ENCODE data around the gene FBP1.
"Not testable (repeated sequence)": the region's sequence is repeated elsewhere in the genome, so short reads cannot be mapped to it uniquely, and the experiment has no call there.

FBP1 gene

GRCh38 chr9:94600258-94600657, 39.1 kb downstream of the FBP1 start:
- no peak for TF ChIP-seq CTCF (IDR thresholded peaks at IDR 0.05; ENCODE audit: poor library complexity, severe bottlenecking)
- ATAC-seq (ENCODE audit: low read depth) = no peak
- Histone ChIP-seq H3K36me3 (ENCODE audit: low read depth) (no peaks in the 10 kb centered on the region), H3K4me1 (ENCODE audit: insufficient read depth, poor library complexity, severe bottlenecking) (no peaks in the 10 kb centered on the region), H3K27ac (ENCODE audit: poor library complexity, severe bottlenecking) (no peak overlapping the region), H3K9me3 (ENCODE audit: severe bottlenecking) (no peaks in the 10 kb centered on the region), H3K4me3 (ENCODE audit: severe bottlenecking) (no peak overlapping the region), H3K27me3 (ENCODE audit: insufficient read depth, poor library complexity, severe bottlenecking) (no peaks in the 10 kb centered on the region)
- DNase-seq (ENCODE audit: low spot score) = no peak

- ATAC-seq (ENCODE audit: low read depth) = no peak; the same call in 2 of the 3 replicates
These were observed 40.2 kb downstream of the FBP1 start for GRCh38 chr9:94599102-94599501.

GRCh38 chr9:94593459-94594345, 45.6 kb downstream of the FBP1 start, which contains the start of gene FBP2:
Gene FBP2, minus strand, starts transcription at chr9:94593824. Its CDS starts 98 bp downstream, at chr9:94593726.
- no peaks in the 10 kb centered on the region for H3K4me1 ChIP-seq (ENCODE audit: insufficient read depth, poor library complexity, severe bottlenecking)
- ATAC-seq (ENCODE audit: low read depth) (no peak), DNase-seq (ENCODE audit: low spot score) (no peak)
- no peak within 1 kb of the TSS for H3K27ac ChIP-seq (ENCODE audit: poor library complexity, severe bottlenecking)
- TF ChIP-seq CTCF (IDR thresholded peaks at IDR 0.05; ENCODE audit: poor library complexity, severe bottlenecking) = no peak
- H3K36me3 ChIP-seq (ENCODE audit: low read depth) = no peaks in the 10 kb centered on the region
- H3K27me3 ChIP-seq (ENCODE audit: insufficient read depth, poor library complexity, severe bottlenecking) = no peaks in the 10 kb centered on the region
- no peaks in the 10 kb centered on the region for H3K9me3 ChIP-seq (ENCODE audit: severe bottlenecking)
- H3K4me3 ChIP-seq (ENCODE audit: severe bottlenecking) = no peak within 1 kb of the TSS

More at GRCh38 chr9:94599102-94599501, 40.2 kb downstream of the FBP1 start:
- Histone ChIP-seq H3K4me1 (ENCODE audit: insufficient read depth, poor library complexity, severe bottlenecking) (no peaks in the 10 kb centered on the region), H3K27ac (ENCODE audit: poor library complexity, severe bottlenecking) (no peak overlapping the region), H3K27me3 (ENCODE audit: insufficient read depth, poor library complexity, severe bottlenecking) (no peaks in the 10 kb centered on the region), H3K9me3 (ENCODE audit: severe bottlenecking) (no peaks in the 10 kb centered on the region), H3K36me3 (ENCODE audit: low read depth) (no peaks in the 10 kb centered on the region), H3K4me3 (ENCODE audit: severe bottlenecking) (no peak overlapping the region)
- no peak for DNase-seq (ENCODE audit: low spot score)
- no peak for TF ChIP-seq CTCF (IDR thresholded peaks at IDR 0.05; ENCODE audit: poor library complexity, severe bottlenecking)

- H3K27me3 ChIP-seq (ENCODE audit: insufficient read depth, poor library complexity, severe bottlenecking); H3K36me3 ChIP-seq (ENCODE audit: low read depth); H3K9me3 ChIP-seq (ENCODE audit: severe bottlenecking); DNase-seq (ENCODE audit: low spot score); H3K27ac ChIP-seq (ENCODE audit: poor library complexity, severe bottlenecking); ATAC-seq (ENCODE audit: low read depth); H3K4me1 ChIP-seq (ENCODE audit: insufficient read depth, poor library complexity, severe bottlenecking); H3K4me3 ChIP-seq (ENCODE audit: severe bottlenecking): not testable (repeated sequence)
These were observed 46.6 kb downstream of the FBP1 start for GRCh38 chr9:94592683-94593082.

- no peaks in the 10 kb centered on the region for H3K27me3 ChIP-seq (ENCODE audit: insufficient read depth, poor library complexity, severe bottlenecking)
- no peak overlapping the region for H3K27ac ChIP-seq (ENCODE audit: poor library complexity, severe bottlenecking)
- no peak overlapping the region for H3K4me3 ChIP-seq (ENCODE audit: severe bottlenecking)
- H3K9me3 ChIP-seq (ENCODE audit: severe bottlenecking) = no peaks in the 10 kb centered on the region
- no peak for ATAC-seq (ENCODE audit: low read depth)
- TF ChIP-seq CTCF (IDR thresholded peaks at IDR 0.05; ENCODE audit: poor library complexity, severe bottlenecking) = no peak
- DNase-seq (ENCODE audit: low spot score) = no peak
- no peaks in the 10 kb centered on the region for H3K36me3 ChIP-seq (ENCODE audit: low read depth)
- no peaks in the 10 kb centered on the region for H3K4me1 ChIP-seq (ENCODE audit: insufficient read depth, poor library complexity, severe bottlenecking)
These were observed 47.4 kb downstream of the FBP1 start for GRCh38 chr9:94591876-94592275.

- not testable (repeated sequence) for H3K36me3 ChIP-seq (ENCODE audit: low read depth); DNase-seq (ENCODE audit: low spot score); H3K27me3 ChIP-seq (ENCODE audit: insufficient read depth, poor library complexity, severe bottlenecking); H3K4me1 ChIP-seq (ENCODE audit: insufficient read depth, poor library complexity, severe bottlenecking); H3K4me3 ChIP-seq (ENCODE audit: severe bottlenecking); ATAC-seq (ENCODE audit: low read depth); H3K27ac ChIP-seq (ENCODE audit: poor library complexity, severe bottlenecking); H3K9me3 ChIP-seq (ENCODE audit: severe bottlenecking)
These were observed 48.2 kb downstream of the FBP1 start for GRCh38 chr9:94591046-94591545.
